ENCODE data around the gene UMODL1.

Gene UMODL1

GRCh38 chr21:42049578-42050430 lies 21.3 kb upstream of the UMODL1 start:
- DNase-seq (ENCODE audit: low read depth in 1 of 2, low spot score in 1 of 2), result no peak

GRCh38 chr21:42051788-42052187 lies 19.3 kb upstream of the UMODL1 start:
- Histone ChIP-seq H3K27ac (replicated peaks) (no peak overlapping the region), H3K27me3 (ENCODE audit: insufficient read depth, poor library complexity, severe bottlenecking) (no peaks in the 10 kb centered on the region), H3K4me3 (replicated peaks; ENCODE audit: insufficient read depth, low read length) (no peak overlapping the region)
- no peak for TF ChIP-seq CTCF (IDR thresholded peaks at IDR 0.05; ENCODE audit: insufficient read depth, low read length)
- no peak for TF ChIP-seq POLR2AphosphoS5 (IDR thresholded peaks at IDR 0.05; ENCODE audit: low read depth)
- TF ChIP-seq GABPA (IDR thresholded peaks at IDR 0.05; ENCODE audit: low read depth), result no peak
- TF ChIP-seq REST (IDR thresholded peaks at IDR 0.05; ENCODE audit: insufficient replicate concordance, low read depth), result no peak
- TF ChIP-seq SPI1 (IDR thresholded peaks at IDR 0.05; ENCODE audit: borderline replicate concordance, low read depth), result no peak
- DNase-seq (ENCODE audit: low read depth in 1 of 2, low spot score in 1 of 2), result no peak

More at GRCh38 chr21:42049578-42050430, 21.3 kb upstream of the UMODL1 start:
- H3K27me3 ChIP-seq (ENCODE audit: insufficient read depth, poor library complexity, severe bottlenecking), result no peaks in the 10 kb centered on the region
- TF ChIP-seq REST (IDR thresholded peaks at IDR 0.05; ENCODE audit: insufficient replicate concordance, low read depth), result no peak
- no peak for TF ChIP-seq POLR2AphosphoS5 (IDR thresholded peaks at IDR 0.05; ENCODE audit: low read depth)
- no peak for TF ChIP-seq GABPA (IDR thresholded peaks at IDR 0.05; ENCODE audit: low read depth)
- no peak for TF ChIP-seq CTCF (IDR thresholded peaks at IDR 0.05; ENCODE audit: insufficient read depth, low read length)
- no peak for TF ChIP-seq SPI1 (IDR thresholded peaks at IDR 0.05; ENCODE audit: borderline replicate concordance, low read depth)
- no peak overlapping the region for H3K4me3 ChIP-seq (replicated peaks; ENCODE audit: insufficient read depth, low read length)
- H3K27ac ChIP-seq (replicated peaks), result no peak overlapping the region

- H3K27ac ChIP-seq (replicated peaks), result no peak overlapping the region
- H3K4me3 ChIP-seq (replicated peaks; ENCODE audit: insufficient read depth, low read length), result no peak overlapping the region
- TF ChIP-seq POLR2AphosphoS5 (IDR thresholded peaks at IDR 0.05; ENCODE audit: low read depth) (no peak), GABPA (IDR thresholded peaks at IDR 0.05; ENCODE audit: low read depth) (no peak), CTCF (IDR thresholded peaks at IDR 0.05; ENCODE audit: insufficient read depth, low read length) (no peak), SPI1 (IDR thresholded peaks at IDR 0.05; ENCODE audit: borderline replicate concordance, low read depth) (no peak), REST (IDR thresholded peaks at IDR 0.05; ENCODE audit: insufficient replicate concordance, low read depth) (no peak)
- DNase-seq (ENCODE audit: low read depth in 1 of 2, low spot score in 1 of 2), result no peak
- H3K27me3 ChIP-seq (ENCODE audit: insufficient read depth, poor library complexity, severe bottlenecking), result no peaks in the 10 kb centered on the region
Observed at GRCh38 chr21:42055425-42055824, 15.7 kb upstream of the UMODL1 start.
